Activated CD4-positive, CD25-positive, alpha-beta regulatory T cell (primary cell): Measurements from ENCODE around the gene ZNF236.

Experiments used
- DNase-seq, 4 experiments: peaks; one replicate each; lab custom pipeline; 2025; lab: John Stamatoyannopoulos, UW

The ZNF236 gene

DNA sequence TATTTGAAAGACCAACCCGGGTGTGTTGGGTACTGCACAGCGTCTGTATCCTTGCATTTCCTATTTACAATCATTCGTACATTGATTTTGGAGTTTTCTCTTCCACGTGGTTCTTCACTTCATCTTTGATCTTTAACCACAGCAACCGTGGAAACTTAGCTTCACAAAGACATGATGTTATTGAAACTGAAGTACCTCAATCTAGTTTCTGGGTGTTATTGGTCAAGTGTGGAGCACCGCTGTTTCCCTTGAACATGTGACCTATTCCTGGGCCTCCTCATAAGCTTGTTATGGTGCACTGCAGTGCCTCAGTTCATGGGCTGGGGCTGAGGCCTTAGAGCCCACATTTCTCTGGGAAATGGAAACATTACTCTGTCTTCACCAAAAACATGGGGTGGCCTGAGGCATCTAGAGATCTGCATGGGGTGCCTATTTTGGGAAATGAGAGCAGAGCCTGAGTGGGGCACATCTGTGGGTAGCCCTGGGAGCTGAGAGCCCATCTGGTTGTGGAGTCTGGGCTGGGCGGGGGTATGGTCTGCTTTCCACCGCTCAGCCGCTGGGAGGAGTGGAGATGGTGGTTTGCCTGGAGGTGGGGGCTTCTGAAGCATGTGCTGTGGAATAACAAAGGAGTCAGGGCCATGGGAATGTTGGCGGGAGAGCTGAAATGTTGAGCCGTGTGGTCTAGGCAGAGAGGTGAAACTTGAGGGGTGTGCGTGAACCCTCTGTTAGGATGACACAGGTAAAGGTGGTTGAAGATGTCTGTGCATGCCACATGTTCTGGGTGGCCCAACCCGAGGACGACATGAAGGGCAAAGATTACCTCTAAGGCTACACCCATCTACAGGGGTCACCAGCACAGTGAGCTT lies 37.4 kb downstream of the ZNF236 start:
- no peak for DNase-seq

DNA sequence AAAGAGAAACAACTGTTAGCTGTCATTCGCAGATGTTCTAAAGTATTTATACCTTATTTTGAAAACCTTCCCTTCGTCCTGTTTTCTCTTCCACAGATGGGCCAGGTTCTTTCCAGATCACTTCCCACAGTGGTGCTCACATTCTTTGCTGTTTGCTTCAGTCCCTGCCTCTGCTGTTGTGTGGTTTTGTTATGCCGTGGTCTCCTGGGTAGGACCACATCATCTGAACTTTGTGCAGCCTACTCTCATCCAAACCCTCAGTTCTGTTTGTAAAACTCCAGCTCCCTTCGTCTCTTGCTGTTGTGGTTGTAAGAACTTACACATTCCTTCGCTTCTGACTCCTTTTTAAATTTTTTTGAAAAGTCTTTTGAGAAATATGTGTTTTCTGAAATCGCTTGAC lies 38.1 kb downstream of the ZNF236 start:
- no peak for DNase-seq

DNA sequence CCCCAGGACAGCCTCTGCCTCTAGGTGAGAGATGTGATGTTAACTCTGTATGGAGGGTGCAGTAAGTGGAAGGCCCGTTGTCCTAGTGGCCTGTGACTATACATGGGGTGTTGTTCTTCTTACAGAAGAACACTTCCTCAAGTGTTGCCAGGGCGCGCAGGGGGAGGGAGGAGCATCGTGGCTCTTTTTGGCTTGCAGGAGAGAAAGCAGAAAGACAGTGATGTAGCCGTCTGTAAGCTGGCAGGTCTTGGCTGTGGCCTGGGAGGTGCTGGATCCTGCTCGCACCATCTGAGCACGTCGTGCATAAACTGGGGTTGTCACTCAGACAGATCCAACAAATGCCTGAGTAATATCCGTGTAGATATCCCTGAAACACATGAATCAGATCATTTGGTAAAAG lies 44.3 kb downstream of the ZNF236 start:
- no peak for DNase-seq

GRCh38 chr18:76873311-76873710 lies 51.0 kb downstream of the ZNF236 start:
- no peak for DNase-seq

DNA sequence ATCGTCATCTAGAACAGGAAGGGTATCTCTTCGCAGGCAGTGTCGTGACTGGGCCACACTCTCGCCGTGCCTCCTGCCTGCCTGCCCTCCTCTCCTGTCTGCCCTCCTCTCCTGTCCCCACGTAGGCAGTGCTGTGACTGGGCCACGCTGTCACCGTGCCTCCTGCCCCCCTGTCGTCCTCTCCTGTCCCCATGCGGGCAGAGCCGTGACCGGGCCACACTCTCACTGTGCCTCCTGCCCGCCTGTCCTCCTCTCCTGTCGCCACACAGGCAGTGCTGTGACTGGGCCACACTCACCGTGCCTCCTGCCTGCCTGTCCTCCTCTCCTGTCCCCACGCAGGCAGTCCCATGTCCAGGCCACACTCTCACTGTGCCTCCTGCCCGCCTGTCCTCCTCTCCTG lies 51.4 kb downstream of the ZNF236 start:
- DNase-seq, result no peak

- DNase-seq, result no peak
These were observed 52.5 kb downstream of the ZNF236 start for GRCh38 chr18:76874642-76875389.

GRCh38 chr18:76875390-76876325 lies 53.3 kb downstream of the ZNF236 start:
- DNase-seq, result peak in 2 of 4 experiments; percentile 2 to 8

GRCh38 chr18:76878426-76878825 lies 56.1 kb downstream of the ZNF236 start:
- no peak for DNase-seq

DNA sequence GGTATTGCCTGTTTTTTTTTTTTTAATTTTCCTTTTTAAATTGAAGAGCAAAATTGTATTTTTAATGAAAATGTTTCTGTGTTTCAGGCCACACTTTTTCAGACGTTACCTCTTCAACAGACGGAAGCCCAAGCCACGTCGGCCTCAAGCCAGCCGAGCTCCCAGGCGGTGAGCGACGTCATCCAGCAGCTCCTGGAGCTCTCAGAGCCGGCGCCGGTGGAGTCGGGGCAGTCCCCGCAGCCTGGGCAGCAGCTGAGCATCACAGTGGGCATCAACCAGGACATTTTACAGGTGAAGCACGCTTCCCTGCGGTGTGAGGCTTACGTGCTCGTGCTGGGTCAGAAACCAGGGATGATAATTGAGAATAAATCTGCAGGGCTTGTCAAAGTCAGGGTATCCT lies 57.7 kb downstream of the ZNF236 start:
- no peak for DNase-seq

- no peak for DNase-seq
These were observed 59.4 kb downstream of the ZNF236 start for GRCh38 chr18:76881744-76882143.

GRCh38 chr18:76882146-76882545 lies 59.8 kb downstream of the ZNF236 start:
- DNase-seq, result no peak

DNA sequence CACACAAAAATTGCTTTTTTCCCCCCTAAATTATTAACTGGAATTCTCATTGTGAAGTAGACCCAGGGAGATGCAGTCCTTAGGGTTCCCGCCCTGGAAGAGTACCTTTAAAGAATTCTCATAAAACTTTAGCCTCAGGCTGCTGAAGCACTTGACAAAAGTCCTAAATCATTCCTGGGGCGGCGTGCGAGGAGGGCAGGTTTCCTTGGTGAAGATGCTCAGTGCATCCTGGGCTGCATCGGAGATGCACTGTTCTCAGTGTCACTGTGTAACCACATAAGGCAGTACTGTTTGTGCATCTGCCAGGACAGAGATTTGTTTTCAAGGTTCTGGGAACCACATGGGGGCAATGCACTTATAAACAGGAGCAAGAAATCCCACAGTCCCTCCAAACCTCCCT lies 62.6 kb downstream of the ZNF236 start:
- no peak for DNase-seq

GRCh38 chr18:76886112-76886511 lies 63.8 kb downstream of the ZNF236 start:
- no peak for DNase-seq

- DNase-seq, result no peak
These were observed 66.8 kb downstream of the ZNF236 start for GRCh38 chr18:76889091-76889699.

DNA sequence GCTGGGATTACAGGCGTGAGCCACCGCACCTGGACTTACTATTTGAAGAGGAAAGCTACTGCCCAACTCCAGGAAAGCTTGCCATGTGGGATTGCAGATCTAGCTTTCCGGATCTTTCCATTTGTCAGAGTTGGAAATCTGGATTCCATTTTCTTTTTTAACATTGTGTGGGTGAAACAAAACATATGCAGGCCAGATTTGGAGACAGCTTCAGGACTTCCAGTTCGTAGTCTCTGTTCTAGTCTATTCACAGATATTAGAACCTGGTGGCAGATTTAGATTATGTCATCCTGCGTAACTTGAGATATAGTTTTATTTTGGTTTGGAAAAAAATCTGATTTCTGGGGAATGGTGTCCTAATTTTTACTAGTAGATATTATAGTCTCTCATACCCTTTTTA lies 70.5 kb downstream of the ZNF236 start:
- DNase-seq, result no peak

DNA sequence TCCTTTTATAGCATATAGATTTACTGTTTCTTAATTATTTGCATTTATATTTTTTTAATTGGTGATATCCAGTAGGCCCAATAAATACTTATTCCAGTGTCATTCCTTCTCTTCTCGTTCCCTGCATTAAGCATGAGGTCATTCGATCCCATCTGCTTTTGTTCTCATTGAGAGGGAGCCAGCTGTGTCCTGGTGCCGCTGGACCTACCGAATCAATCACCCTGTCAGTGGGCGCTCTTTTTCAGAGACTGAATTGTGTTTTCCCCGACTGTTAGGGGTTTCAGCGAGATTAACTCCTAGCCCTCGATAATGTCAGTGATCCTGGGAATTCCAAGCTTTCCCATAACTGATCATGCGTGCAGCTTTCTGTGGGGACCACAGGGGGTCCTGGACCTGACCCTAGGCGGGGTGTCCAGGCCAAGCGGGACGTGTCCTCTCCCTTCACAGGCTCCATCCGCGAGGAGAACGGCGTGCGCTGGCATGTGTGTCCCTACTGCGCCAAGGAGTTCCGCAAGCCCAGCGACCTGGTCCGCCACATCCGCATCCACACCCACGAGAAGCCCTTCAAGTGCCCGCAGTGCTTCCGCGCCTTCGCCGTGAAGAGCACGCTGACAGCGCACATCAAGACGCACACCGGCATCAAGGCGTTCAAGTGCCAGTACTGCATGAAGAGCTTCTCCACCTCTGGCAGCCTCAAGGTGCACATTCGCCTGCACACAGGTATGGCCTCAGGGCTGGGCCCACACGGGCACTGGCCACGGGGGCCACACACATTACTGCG lies 72.4 kb downstream of the ZNF236 start:
- DNase-seq, result no peak

GRCh38 chr18:76895498-76895897 lies 73.1 kb downstream of the ZNF236 start:
- no peak for DNase-seq

GRCh38 chr18:76896677-76897076 lies 74.3 kb downstream of the ZNF236 start:
- DNase-seq, result no peak

- no peak for DNase-seq
These were observed 74.9 kb downstream of the ZNF236 start for GRCh38 chr18:76897257-76897656.

DNA sequence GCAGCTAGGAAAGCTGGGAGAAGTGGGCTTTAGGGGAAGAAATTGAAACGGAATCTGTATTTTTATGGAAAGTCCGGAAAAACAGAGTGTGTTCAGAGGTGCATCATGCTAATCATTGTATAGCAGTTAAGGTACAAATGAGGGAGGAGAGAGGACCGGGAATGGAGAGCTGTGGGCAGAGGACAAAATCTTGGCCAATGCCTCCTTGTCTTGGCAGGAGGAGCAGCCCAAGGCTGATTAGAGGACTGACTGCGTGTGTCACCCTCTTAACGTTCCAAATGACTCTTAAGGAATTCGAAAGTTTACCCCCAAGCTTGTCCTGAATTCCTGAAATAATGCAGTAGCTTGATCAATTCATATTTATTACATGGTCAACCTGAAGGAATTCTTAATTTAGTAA lies 81.0 kb downstream of the ZNF236 start:
- DNase-seq, result no peak

- no peak for DNase-seq
These were observed 83.5 kb downstream of the ZNF236 start for GRCh38 chr18:76905821-76906220.
